Esophagus mucosa (tissue), 1 donor: ENCODE data around the gene C1orf232. TPM values are rescaled to one million over a fixed set of nuclear protein-coding genes. Genes with fewer than 3 reads are reported as not detected.

Source experiments
- ATAC-seq: fragments of 200-7000 bp; cut with Tn5 transposase; one replicate; pipeline ENCODE4 v1.9.1; 2020
- total RNA-seq: library from RNA; stranded (reverse); gene quantifications from one replicate; pipeline ENCODE4 v1.2.4, GENCODE V29; 2023
- donor health status: DM: yes; HTN: yes; CAD: no.

The C1orf232 gene
- total RNA-seq, 1 donor from 2014 or later = not detected

DNA sequence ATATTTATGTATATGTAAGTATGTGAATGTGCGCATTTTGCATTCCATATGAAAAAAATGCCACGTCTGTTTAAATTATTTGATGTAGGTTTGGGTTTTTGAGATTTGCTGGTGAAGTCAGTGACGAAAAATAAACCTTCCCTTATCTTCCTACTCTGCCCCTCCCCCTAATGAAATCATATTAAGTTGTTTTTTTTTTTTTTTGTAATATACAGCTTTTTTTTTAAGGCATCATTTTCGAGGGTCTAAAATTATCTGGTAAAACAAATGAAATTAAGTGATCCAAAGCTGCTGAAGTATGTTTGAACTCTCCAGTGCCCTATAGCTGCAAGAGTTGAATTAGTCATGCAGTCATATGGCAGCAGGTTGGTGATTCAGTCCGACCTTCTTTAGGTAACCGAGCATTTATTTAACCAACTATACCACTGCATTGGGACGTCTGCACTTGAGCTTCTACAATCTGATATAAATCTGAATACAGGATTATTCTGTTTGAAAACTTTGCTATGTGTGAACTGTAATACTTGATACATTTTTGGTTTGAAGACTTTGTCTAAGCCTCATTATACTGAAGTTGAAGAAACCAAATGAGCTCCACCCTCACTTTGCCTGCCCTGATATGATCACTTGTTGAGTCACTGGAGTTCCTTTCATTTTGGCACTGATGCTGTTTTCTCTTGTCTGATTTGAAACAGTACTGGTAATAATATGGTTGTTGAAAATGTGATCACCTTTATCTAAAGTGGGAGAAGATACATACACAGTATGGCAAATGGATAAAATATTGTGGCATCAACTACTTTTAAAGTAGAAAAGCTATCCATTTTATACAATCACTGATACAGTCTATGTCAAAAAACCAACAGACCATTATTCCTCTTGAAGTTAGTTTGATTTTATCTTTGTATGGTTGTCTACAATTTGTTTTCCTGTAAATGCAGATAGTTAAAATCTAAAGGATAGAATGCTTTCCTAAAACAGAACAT, 45.5 kb downstream of the C1orf232 start:
- peak; percentile 58 for ATAC-seq

GRCh38 chr1:26121854-26122773, 46.6 kb downstream of the C1orf232 start:
- ATAC-seq = no peak

DNA sequence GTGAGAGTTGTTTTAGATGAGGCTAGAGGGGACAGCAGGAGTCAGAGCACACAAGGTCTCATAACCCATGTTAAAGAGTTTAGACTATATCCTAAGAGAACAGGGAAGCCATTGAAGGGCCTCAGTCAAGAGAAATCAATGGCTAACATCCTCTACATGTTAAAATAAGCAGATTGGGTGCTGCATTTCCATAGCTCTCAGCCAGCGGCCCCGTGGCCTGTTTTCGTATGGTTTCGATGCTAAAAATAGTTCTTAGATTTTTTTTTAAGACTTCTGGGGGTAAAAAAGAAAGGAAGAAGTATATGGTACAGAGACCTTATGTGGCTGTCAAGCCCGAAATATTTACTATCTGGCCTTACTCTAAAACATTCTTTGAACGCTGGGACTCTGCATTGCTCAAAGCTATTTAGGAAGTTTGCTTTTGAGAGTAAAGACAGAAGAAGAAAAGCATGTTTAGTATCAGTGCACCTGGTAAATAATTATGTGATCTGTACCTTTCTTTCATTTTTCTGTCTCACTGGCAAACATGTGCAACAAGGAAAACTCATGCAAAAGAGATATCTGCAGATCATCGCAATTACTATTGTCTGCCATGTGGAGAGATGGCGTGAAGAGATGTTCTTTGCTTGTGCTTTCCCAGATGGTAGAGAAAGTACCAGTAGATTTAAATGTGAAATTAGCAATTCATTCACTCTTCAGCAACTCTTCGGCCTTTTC, 48.7 kb downstream of the C1orf232 start:
- no peak for ATAC-seq

DNA sequence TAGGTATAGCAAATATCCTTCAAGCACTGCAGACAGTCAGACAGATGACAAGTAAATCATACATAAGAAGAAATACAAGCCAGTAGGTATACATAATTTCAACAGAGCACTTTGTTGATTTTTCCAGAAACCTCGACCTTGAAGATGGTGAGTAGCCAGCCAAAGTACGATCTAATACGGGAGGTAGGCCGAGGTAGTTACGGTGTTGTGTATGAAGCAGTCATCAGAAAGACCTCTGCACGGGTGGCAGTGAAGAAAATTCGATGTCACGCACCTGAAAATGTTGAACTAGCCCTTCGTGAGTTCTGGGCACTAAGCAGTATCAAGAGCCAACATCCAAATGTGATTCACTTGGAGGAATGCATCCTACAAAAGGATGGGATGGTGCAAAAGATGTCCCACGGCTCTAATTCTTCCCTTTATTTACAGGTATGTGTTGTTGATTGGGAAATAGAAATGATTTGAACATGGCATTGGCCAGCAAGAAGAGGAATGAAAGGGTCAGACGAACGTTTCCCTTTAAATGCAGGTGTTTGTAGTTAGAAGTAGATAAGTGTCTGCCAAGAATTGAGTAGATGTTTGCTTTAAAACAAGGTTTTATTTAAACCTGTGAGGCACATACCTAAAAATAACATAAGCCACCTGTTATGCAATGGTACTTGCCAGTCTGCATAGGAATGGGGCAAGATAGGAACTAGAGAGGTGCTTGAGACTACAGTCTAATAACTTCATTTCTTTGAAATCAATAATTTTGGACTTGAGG, 54.4 kb downstream of the C1orf232 start:
- ATAC-seq = no peak

Other genes starting within 250 kb of the C1orf232 start
- gene PAFAH2, start 170.9 kb downstream of the C1orf232 start, total RNA-seq = 9.0 TPM
- gene EXTL1, start 147.2 kb downstream of the C1orf232 start, total RNA-seq = not detected
- not detected for gene SLC30A2, start 122.8 kb downstream of the C1orf232 start, total RNA-seq
- not detected for gene TRIM63, start 101.3 kb downstream of the C1orf232 start, total RNA-seq
- gene PDIK1L, start 57.1 kb downstream of the C1orf232 start, total RNA-seq = 8.2 TPM
- 0.68 TPM for gene FAM110D, start 9.9 kb downstream of the C1orf232 start, total RNA-seq
- gene ZNF593, start 945 bp upstream of the C1orf232 start, total RNA-seq = 37.9 TPM
- 0.16 TPM for gene ZNF593OS, start 2.9 kb upstream of the C1orf232 start, total RNA-seq
- 19.7 TPM for gene CNKSR1, start 8.5 kb upstream of the C1orf232 start, total RNA-seq
- not detected for gene CATSPER4, start 21.6 kb upstream of the C1orf232 start, total RNA-seq
- gene CEP85, start 65.2 kb upstream of the C1orf232 start, total RNA-seq = 8.7 TPM
- gene SH3BGRL3, start 111.1 kb upstream of the C1orf232 start, total RNA-seq = 242 TPM
- 7.2 TPM for gene UBXN11, start 137.7 kb upstream of the C1orf232 start, total RNA-seq
- gene CD52, start 149.0 kb upstream of the C1orf232 start, total RNA-seq = 7.5 TPM
- gene CRYBG2, start 185.2 kb upstream of the C1orf232 start, total RNA-seq = 111 TPM
- gene ZNF683, start 203.8 kb upstream of the C1orf232 start, total RNA-seq = not detected
- gene LIN28A, start 241.9 kb upstream of the C1orf232 start, total RNA-seq = not detected